ENCODE data around the gene HOXA9.

Gene HOXA9

DNA sequence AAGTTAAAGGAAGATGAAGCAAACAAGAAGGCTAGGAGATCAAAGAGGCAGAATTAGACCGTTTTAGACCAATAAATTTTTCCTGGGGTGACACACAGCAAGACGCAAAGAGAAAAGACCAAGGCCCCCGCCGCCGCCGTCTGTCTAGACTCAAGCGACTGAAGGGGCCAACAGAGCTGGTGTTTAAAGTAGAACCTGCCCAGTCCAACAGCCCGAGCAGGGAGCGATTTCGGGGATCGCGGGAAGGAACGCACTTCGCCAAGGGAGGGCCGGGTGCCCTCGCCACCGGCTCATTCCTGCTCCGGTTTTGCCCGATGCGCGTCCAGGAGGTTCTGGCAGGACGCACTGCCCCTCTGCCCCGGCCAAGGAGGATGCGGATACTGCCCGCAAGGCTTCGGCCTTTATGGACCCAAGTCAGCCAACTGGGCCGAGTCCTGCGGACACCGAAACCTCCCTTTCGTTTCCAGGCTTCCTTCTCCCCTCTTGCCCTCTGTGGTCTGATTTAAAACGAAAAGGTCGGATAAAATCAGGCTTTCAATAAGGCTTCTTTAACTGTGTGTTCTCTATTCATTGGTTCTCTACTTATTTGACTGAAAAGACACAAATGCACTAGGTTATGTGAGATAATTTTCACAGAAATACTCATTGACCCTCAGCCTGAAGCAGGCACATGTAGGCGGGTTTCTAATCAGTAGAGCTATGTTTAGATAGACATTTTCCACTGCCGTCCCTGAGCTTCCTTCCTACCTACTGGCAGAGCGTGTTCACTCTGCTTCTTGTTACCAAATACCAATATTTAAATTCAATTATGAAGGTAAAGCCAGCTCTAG, 6.7 kb downstream of the HOXA9 start:
- ATAC-seq = no peak
- no peak for TF ChIP-seq ARNTL (CRISPR knock-in tag; IDR thresholded peaks at IDR 0.05; ENCODE audit: borderline replicate concordance, low read depth)
- TF ChIP-seq BACH2 (CRISPR knock-in tag; IDR thresholded peaks at IDR 0.05; ENCODE audit: borderline replicate concordance) = no peak
- no peak for TF ChIP-seq ESRRG (CRISPR knock-in tag; IDR thresholded peaks at IDR 0.05)
- TF ChIP-seq CSDC2 (CRISPR knock-in tag; IDR thresholded peaks at IDR 0.05) = no peak
- no peak for TF ChIP-seq ZFP30 (CRISPR knock-in tag; IDR thresholded peaks at IDR 0.05)

DNA sequence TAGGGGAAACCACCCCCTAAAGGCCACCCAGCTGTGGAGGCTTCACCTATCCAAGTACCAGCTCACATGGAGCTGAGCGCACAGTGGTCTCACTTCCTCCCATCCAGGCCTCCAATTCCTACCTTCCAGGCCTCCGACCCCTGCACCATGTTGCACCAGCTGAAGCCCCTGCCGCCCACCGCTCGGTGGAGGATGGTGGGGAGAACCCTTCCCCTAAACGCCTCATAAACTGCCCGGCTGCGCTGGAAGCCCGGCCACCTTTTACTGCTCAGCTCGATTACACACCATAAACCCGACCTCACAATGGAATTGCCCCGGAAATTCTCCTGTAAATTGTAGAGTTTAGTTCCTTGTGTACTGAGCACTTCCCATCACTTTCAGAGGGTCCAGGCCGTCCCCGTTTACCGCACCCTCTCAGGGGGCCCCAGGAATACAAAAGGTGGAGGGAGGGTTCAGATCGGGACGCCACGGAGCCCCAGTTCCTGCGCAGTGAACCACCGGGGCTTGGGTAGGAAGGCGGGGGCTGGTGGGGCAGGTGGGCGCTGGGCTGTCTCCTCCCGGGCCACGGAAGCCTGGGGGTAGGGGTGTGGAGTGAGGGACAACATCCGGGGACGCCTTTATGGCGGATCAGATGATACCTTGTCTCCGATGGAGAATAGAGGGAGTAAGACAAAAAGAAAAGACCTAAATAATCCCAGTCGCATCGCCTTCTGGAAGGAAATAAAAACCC, 7.5 kb downstream of the HOXA9 start:
- no peak for ATAC-seq
- TF ChIP-seq ISL1 (CRISPR knock-in tag; IDR thresholded peaks at IDR 0.05) (no peak), TOX (CRISPR knock-in tag; IDR thresholded peaks at IDR 0.05; ENCODE audit: borderline replicate concordance) (no peak), GLIS3 (CRISPR knock-in tag; IDR thresholded peaks at IDR 0.05) (no peak), ZNF70 (CRISPR knock-in tag; IDR thresholded peaks at IDR 0.05) (no peak), ZNF565 (CRISPR knock-in tag; conservative IDR thresholded peaks at IDR 0.05; ENCODE audit: low read depth) (no peak), ZFP30 (CRISPR knock-in tag; IDR thresholded peaks at IDR 0.05) (no peak), OSR1 (CRISPR knock-in tag; IDR thresholded peaks at IDR 0.05) (no peak), RARB (CRISPR knock-in tag; IDR thresholded peaks at IDR 0.05) (no peak), BACH2 (CRISPR knock-in tag; IDR thresholded peaks at IDR 0.05; ENCODE audit: borderline replicate concordance) (no peak), PPARA (CRISPR knock-in tag; IDR thresholded peaks at IDR 0.05; ENCODE audit: borderline replicate concordance) (no peak), CSDC2 (CRISPR knock-in tag; IDR thresholded peaks at IDR 0.05) (no peak), ZC3H10 (CRISPR knock-in tag; IDR thresholded peaks at IDR 0.05) (no peak), TCF4 (CRISPR knock-in tag; IDR thresholded peaks at IDR 0.05; ENCODE audit: borderline replicate concordance) (no peak)
- TF ChIP-seq, protein P1, sequence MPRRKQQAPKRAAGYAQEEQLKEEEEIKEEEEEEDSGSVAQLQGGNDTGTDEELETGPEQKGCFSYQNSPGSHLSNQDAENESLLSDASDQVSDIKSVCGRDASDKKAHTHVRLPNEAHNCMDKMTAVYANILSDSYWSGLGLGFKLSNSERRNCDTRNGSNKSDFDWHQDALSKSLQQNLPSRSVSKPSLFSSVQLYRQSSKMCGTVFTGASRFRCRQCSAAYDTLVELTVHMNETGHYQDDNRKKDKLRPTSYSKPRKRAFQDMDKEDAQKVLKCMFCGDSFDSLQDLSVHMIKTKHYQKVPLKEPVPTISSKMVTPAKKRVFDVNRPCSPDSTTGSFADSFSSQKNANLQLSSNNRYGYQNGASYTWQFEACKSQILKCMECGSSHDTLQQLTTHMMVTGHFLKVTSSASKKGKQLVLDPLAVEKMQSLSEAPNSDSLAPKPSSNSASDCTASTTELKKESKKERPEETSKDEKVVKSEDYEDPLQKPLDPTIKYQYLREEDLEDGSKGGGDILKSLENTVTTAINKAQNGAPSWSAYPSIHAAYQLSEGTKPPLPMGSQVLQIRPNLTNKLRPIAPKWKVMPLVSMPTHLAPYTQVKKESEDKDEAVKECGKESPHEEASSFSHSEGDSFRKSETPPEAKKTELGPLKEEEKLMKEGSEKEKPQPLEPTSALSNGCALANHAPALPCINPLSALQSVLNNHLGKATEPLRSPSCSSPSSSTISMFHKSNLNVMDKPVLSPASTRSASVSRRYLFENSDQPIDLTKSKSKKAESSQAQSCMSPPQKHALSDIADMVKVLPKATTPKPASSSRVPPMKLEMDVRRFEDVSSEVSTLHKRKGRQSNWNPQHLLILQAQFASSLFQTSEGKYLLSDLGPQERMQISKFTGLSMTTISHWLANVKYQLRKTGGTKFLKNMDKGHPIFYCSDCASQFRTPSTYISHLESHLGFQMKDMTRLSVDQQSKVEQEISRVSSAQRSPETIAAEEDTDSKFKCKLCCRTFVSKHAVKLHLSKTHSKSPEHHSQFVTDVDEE (CRISPR knock-in tag; IDR thresholded peaks at IDR 0.05) = no peak
- TF ChIP-seq, protein P2, sequence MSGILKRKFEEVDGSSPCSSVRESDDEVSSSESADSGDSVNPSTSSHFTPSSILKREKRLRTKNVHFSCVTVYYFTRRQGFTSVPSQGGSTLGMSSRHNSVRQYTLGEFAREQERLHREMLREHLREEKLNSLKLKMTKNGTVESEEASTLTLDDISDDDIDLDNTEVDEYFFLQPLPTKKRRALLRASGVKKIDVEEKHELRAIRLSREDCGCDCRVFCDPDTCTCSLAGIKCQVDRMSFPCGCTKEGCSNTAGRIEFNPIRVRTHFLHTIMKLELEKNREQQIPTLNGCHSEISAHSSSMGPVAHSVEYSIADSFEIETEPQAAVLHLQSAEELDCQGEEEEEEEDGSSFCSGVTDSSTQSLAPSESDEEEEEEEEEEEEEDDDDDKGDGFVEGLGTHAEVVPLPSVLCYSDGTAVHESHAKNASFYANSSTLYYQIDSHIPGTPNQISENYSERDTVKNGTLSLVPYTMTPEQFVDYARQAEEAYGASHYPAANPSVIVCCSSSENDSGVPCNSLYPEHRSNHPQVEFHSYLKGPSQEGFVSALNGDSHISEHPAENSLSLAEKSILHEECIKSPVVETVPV (CRISPR knock-in tag; IDR thresholded peaks at IDR 0.05) = no peak
- TF ChIP-seq, protein P3, sequence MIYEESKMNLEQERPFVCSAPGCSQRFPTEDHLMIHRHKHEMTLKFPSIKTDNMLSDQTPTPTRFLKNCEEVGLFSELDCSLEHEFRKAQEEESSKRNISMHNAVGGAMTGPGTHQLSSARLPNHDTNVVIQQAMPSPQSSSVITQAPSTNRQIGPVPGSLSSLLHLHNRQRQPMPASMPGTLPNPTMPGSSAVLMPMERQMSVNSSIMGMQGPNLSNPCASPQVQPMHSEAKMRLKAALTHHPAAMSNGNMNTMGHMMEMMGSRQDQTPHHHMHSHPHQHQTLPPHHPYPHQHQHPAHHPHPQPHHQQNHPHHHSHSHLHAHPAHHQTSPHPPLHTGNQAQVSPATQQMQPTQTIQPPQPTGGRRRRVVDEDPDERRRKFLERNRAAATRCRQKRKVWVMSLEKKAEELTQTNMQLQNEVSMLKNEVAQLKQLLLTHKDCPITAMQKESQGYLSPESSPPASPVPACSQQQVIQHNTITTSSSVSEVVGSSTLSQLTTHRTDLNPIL (CRISPR knock-in tag; IDR thresholded peaks at IDR 0.05; ENCODE audit: low read depth) = no peak
- TF ChIP-seq, protein P4, sequence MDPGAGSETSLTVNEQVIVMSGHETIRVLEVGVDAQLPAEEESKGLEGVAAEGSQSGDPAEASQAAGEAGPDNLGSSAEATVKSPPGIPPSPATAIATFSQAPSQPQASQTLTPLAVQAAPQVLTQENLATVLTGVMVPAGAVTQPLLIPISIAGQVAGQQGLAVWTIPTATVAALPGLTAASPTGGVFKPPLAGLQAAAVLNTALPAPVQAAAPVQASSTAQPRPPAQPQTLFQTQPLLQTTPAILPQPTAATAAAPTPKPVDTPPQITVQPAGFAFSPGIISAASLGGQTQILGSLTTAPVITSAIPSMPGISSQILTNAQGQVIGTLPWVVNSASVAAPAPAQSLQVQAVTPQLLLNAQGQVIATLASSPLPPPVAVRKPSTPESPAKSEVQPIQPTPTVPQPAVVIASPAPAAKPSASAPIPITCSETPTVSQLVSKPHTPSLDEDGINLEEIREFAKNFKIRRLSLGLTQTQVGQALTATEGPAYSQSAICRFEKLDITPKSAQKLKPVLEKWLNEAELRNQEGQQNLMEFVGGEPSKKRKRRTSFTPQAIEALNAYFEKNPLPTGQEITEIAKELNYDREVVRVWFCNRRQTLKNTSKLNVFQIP (CRISPR knock-in tag; IDR thresholded peaks at IDR 0.05; ENCODE audit: borderline replicate concordance, low read depth) = no peak

DNA sequence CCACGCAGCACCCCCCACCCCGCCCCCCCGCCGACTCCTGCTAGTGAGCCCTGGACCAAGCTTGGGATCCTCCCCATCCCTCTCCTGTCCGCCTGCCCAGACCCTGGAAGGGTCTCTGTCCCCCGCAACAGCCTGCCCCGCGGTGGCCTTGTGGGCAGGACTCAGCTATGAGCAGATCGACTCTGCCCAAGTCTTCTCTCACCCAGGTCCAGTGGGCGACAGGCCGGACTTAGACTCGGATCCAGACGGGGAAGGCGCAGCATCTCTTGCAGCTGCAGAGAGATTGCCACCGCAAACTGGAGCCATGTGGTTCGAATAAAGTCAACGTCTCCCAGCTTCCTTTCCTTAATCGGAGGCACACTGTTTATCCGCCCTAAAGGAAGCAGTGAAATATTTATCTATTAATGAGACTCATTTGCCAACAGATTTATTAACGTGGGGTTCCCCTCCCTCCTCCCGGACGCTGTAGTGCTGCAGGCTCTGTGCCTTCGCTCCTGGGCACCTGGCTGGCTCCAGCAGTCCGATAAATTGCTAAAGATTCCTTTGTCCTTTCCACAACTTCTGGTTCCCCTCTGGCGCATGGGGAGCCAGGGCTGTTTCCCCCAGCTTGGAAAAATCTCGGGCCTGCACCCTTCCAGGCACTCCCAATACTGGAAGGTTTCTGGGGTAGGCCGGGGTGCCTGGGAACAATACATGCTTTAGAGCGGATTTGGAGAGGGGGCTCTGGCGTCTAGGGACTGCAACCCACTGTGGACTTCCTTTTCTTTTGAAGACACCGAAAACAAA, 8.2 kb downstream of the HOXA9 start:
- no peak for ATAC-seq
- TF ChIP-seq ZC3H10 (CRISPR knock-in tag; IDR thresholded peaks at IDR 0.05) = no peak
- no peak for TF ChIP-seq GLIS3 (CRISPR knock-in tag; IDR thresholded peaks at IDR 0.05)
- no peak for TF ChIP-seq OSR1 (CRISPR knock-in tag; IDR thresholded peaks at IDR 0.05)
- no peak for TF ChIP-seq ZNF70 (CRISPR knock-in tag; IDR thresholded peaks at IDR 0.05)
- TF ChIP-seq TCF4 (CRISPR knock-in tag; IDR thresholded peaks at IDR 0.05; ENCODE audit: borderline replicate concordance) = no peak
- no peak for TF ChIP-seq RARB (CRISPR knock-in tag; IDR thresholded peaks at IDR 0.05)
- no peak for TF ChIP-seq TOX (CRISPR knock-in tag; IDR thresholded peaks at IDR 0.05; ENCODE audit: borderline replicate concordance)
- TF ChIP-seq, protein P2 (CRISPR knock-in tag; IDR thresholded peaks at IDR 0.05) = no peak
- TF ChIP-seq PPARA (CRISPR knock-in tag; IDR thresholded peaks at IDR 0.05; ENCODE audit: borderline replicate concordance) = no peak
- no peak for TF ChIP-seq SNAI2 (CRISPR knock-in tag; IDR thresholded peaks at IDR 0.05)
- TF ChIP-seq, protein P3 (CRISPR knock-in tag; IDR thresholded peaks at IDR 0.05; ENCODE audit: low read depth) = no peak
- TF ChIP-seq, protein P4 (CRISPR knock-in tag; IDR thresholded peaks at IDR 0.05; ENCODE audit: borderline replicate concordance, low read depth) = no peak
- no peak for TF ChIP-seq ZNF565 (CRISPR knock-in tag; conservative IDR thresholded peaks at IDR 0.05; ENCODE audit: low read depth)
- no peak for TF ChIP-seq ZFP30 (CRISPR knock-in tag; IDR thresholded peaks at IDR 0.05)
- TF ChIP-seq ESRRG (CRISPR knock-in tag; IDR thresholded peaks at IDR 0.05) = no peak
